GM23338 (cell line): ENCODE data around the gene EPHX1. TPM values are rescaled to one million over a fixed set of nuclear protein-coding genes. Genes with fewer than 3 reads are reported as not detected.

Source experiments
- ATAC-seq: fragments of 200-7000 bp; cut with Tn5 transposase; 3 replicates; pipeline ENCODE4 v1.9.1; 2020
- DNase-seq: peaks from one replicate; pipeline ENCODE4 v3.0.0-alpha.2; 2015; ENCODE audit warnings: low spot score
- H2AFZ ChIP-seq: fragments of 200-600 bp; sonication (generic); 2 replicates; pipeline ENCODE4 v1.8.0; 2016; ENCODE audit warnings: antibody characterized with exemption, mild to moderate bottlenecking, moderate library complexity
- H3F3A ChIP-seq: fragments of 200-600 bp; sonication (generic); replicated peaks from 2 replicates; pipeline ENCODE4 v1.8.0; 2017; ENCODE audit warnings: antibody characterized with exemption, mixed run types, low read depth
- H3K27ac ChIP-seq: fragments of 200-600 bp; sonication (generic); 2 replicates; pipeline ENCODE4 v1.6.1; 2016; ENCODE audit warnings: low read depth
- H3K27me3 ChIP-seq: fragments of 200-600 bp; sonication (generic); 2 replicates; pipeline ENCODE4 v1.8.0; 2016; ENCODE audit warnings: mild to moderate bottlenecking, mixed run types, moderate library complexity; ENCODE audit not compliant: insufficient read depth
- H3K36me3 ChIP-seq: fragments of 200-600 bp; sonication (generic); 2 replicates; pipeline ENCODE4 v1.8.0; 2016; ENCODE audit warnings: mild to moderate bottlenecking; ENCODE audit not compliant: insufficient read depth
- H3K4me1 ChIP-seq: fragments of 200-600 bp; sonication (generic); 2 replicates; pipeline ENCODE4 v1.8.0; 2016; ENCODE audit warnings: mild to moderate bottlenecking, moderate library complexity; ENCODE audit not compliant: insufficient read depth
- H3K4me2 ChIP-seq: fragments of 200-600 bp; sonication (generic); 2 replicates; pipeline ENCODE4 v1.7.1; 2017; ENCODE audit warnings: mixed run types
- H3K4me3 ChIP-seq: fragments of 200-600 bp; sonication (generic); 2 replicates; pipeline ENCODE4 v1.6.1; 2016; ENCODE audit warnings: mixed run types
- H3K79me2 ChIP-seq: fragments of 200-600 bp; sonication (generic); replicated peaks from 2 replicates; pipeline ENCODE4 v1.8.0; 2017; ENCODE audit warnings: mild to moderate bottlenecking; ENCODE audit not compliant: insufficient read depth
- H3K9me2 ChIP-seq: fragments of 200-600 bp; sonication (generic); 2 replicates; pipeline ENCODE4 v1.8.0; 2017; ENCODE audit not compliant: insufficient read depth
- H4K20me1 ChIP-seq: fragments of 200-600 bp; sonication (generic); replicated peaks from 2 replicates; pipeline ENCODE4 v1.8.0; 2017; ENCODE audit warnings: mild to moderate bottlenecking; ENCODE audit not compliant: insufficient read depth
- H3K27ac Mint-ChIP-seq: 2 replicates; pipeline ENCODE4 v1.8.0; 2020; ENCODE audit warnings: inconsistent platforms, mild to moderate bottlenecking, moderate library complexity, mixed read lengths
- H3K27me3 Mint-ChIP-seq: 3 replicates; pipeline ENCODE4 v1.8.0; 2022; ENCODE audit warnings: low read depth, mild to moderate bottlenecking, moderate library complexity, mixed read lengths, inconsistent platforms; ENCODE audit not compliant: insufficient read depth, poor library complexity
- H3K36me3 Mint-ChIP-seq: 3 replicates; pipeline ENCODE4 v1.8.0; 2021; ENCODE audit warnings: low read depth, mild to moderate bottlenecking, inconsistent platforms, moderate library complexity, mixed read lengths
- H3K4me1 Mint-ChIP-seq: 3 replicates; pipeline ENCODE4 v1.8.0; 2020; ENCODE audit warnings: mild to moderate bottlenecking, inconsistent platforms, mixed read lengths
- H3K4me3 Mint-ChIP-seq: 3 replicates; pipeline ENCODE4 v1.8.0; 2021; ENCODE audit warnings: moderate library complexity, mild to moderate bottlenecking, inconsistent platforms, mixed read lengths
- H3K9me3 Mint-ChIP-seq: 3 replicates; pipeline ENCODE4 v1.8.0; 2020; ENCODE audit warnings: moderate library complexity, mild to moderate bottlenecking, inconsistent platforms, mixed read lengths
- CTCF ChIP-seq, 2 experiments: fragments of 200-600 bp in 1 of 2; sonication (generic) in 1 of 2; conservative IDR thresholded peaks; 2 replicates each; pipeline versions ENCODE4 v1.5.1 to v1.6.1; 2016 to 2017; ENCODE audit warnings: antibody characterized with exemption in 2 of 2, low read depth in 2 of 2, mild to moderate bottlenecking in 2 of 2, moderate library complexity in 1 of 2
- EZH2 ChIP-seq: fragments of 200-600 bp; sonication (generic); IDR thresholded peaks from one replicate; pipeline ENCODE4 v1.8.0; 2017; ENCODE audit warnings: antibody characterized with exemption, mild to moderate bottlenecking, low read depth; ENCODE audit not compliant: unreplicated experiment
- JUNB ChIP-seq: IDR thresholded peaks from one replicate; pipeline ENCODE4 v1.6.1; 2016; ENCODE audit warnings: antibody characterized with exemption; ENCODE audit not compliant: unreplicated experiment
- POLR2AphosphoS5 ChIP-seq: IDR thresholded peaks from 2 replicates; pipeline ENCODE4 v1.6.1; 2016; ENCODE audit warnings: antibody characterized with exemption, low read depth
- ZNF462 ChIP-seq: fragments of 250-450 bp; sonication (Bioruptor Pico); IDR thresholded peaks from 2 replicates; pipeline ENCODE4 v1.5.0; 2020; ENCODE audit warnings: mild to moderate bottlenecking, moderate library complexity
- long read RNA-seq: library from polyadenylated mRNA; unstranded; transcript quantifications from one replicate; pipeline ENCODE4 v2.0.0, GENCODE V29; 2020; ENCODE audit not compliant: unreplicated experiment
- polyA plus RNA-seq: library from polyadenylated mRNA; unstranded; fragments of >200 nt; fragmentation: Nextera tagmentation; extraction: Ambion mirVana; gene quantifications from 2 replicates; pipeline ENCODE4 v1.2.1, GENCODE V29; 2016
- total RNA-seq: library from RNA; depleted of rRNA; stranded (reverse); fragments of >200 nt; shearing (Covaris generic); gene quantifications from 2 replicates; pipeline ENCODE4 v1.2.3, GENCODE V29; 2014; rRNA removed

The EPHX1 gene
- total RNA-seq (46.5 and 47.0 TPM in 2 replicates), polyA plus RNA-seq (15.3 and 17.3 TPM in 2 replicates)
- long read RNA-seq, result 0 reads

- ATAC-seq, result peak; percentile 85
- no peaks in the 10 kb centered on the region for H3K9me3 Mint-ChIP-seq
- peaks cover 7% of the 10 kb centered on the region; the same call in 2 of the 3 replicates for H3K36me3 Mint-ChIP-seq
- Histone ChIP-seq H3K27me3 (no peaks in the 10 kb centered on the region), H3K4me3 (peak within 1 kb of the TSS; percentile 90), H3K27ac (peak within 1 kb of the TSS; percentile 71; the same call in 1 of the 2 replicates), H3K79me2 (peaks cover 29% of the 10 kb centered on the region), H3K36me3 (no peaks in the 10 kb centered on the region), H4K20me1 (0 out of 2 replicates have a peak, but pooled peaks cover 3% of the 10 kb centered on the region), H3K4me2 (peak within 1 kb of the TSS; percentile 92), H3K4me1 (peaks cover 31% of the 10 kb centered on the region), H3F3A (peaks cover 31% of the 10 kb centered on the region; the same call in 1 of the 2 replicates), H3K9me2 (no peaks in the 10 kb centered on the region), H2AFZ (peak within 1 kb of the TSS; percentile 72)
- DNase-seq, result peak; percentile 92
- peaks cover 24% of the 10 kb centered on the region for H3K4me1 Mint-ChIP-seq
- H3K4me3 Mint-ChIP-seq, result peak within 1 kb of the TSS; percentile 90
- peaks cover 14% of the 10 kb centered on the region for H3K27me3 Mint-ChIP-seq
- TF ChIP-seq JUNB (no peak), POLR2AphosphoS5 (peak; percentile 75), CTCF (conservative IDR thresholded peaks at IDR 0.05; ENCODE audit: low read depth in 2 of 2) (peak; percentile 23 to 33; a peak in 1 of 4 replicates), ZNF462 (CRISPR knock-in tag) (no peak), EZH2 (no peak)
- peak within 1 kb of the TSS; percentile 46 for H3K27ac Mint-ChIP-seq
Measured at GRCh38 chr1:225809842-225810578, at the start of gene EPHX1. EPHX1 (plus strand) TSS chr1:225810124; CDS start chr1:225828730, 18,606 bp downstream.
